Fibroblast of lung (primary cell): ENCODE results near the gene MDM1.

Experiments
- EZH2 ChIP-seq: IDR thresholded peaks from 2 replicates; pipeline ENCODE4 v1.5.1; 2012; ENCODE audit warnings: low read length, control low read depth, mild to moderate bottlenecking; ENCODE audit errors: missing control alignments
- TF ChIP-seq, protein P1 (sequence below), 2 donors: IDR thresholded peaks in 1 of 2; conservative IDR thresholded peaks in 1 of 2; 1 replicate in 1 of 2; 2 replicates in 1 of 2; pipeline ENCODE4 v1.5.1; 2011 to 2012; ENCODE audit warnings: low read length in 2 of 2, control low read depth in 1 of 2, inconsistent platforms in 1 of 2, low read depth in 1 of 2, mild to moderate bottlenecking in 1 of 2

DNA sequence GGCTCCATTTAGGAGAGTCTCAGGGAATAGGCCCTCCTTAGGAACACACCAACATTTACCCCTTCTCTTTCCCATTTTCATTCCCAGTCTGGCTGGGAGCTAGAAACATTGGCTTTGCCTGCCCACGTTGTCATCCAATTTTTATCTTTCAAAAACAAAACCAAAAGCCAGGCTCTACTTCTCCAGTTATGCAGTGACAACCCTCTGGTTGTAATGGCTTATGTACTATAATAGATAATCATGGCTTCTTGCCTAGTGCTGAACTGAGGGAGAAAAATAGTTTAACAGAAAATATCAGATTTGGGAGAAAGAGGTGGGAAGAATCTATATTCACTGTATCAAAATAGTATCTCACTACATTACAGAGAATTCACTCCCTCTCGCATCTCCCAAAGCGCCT, 46.6 kb downstream of the MDM1 start:
- TF ChIP-seq, protein P1, sequence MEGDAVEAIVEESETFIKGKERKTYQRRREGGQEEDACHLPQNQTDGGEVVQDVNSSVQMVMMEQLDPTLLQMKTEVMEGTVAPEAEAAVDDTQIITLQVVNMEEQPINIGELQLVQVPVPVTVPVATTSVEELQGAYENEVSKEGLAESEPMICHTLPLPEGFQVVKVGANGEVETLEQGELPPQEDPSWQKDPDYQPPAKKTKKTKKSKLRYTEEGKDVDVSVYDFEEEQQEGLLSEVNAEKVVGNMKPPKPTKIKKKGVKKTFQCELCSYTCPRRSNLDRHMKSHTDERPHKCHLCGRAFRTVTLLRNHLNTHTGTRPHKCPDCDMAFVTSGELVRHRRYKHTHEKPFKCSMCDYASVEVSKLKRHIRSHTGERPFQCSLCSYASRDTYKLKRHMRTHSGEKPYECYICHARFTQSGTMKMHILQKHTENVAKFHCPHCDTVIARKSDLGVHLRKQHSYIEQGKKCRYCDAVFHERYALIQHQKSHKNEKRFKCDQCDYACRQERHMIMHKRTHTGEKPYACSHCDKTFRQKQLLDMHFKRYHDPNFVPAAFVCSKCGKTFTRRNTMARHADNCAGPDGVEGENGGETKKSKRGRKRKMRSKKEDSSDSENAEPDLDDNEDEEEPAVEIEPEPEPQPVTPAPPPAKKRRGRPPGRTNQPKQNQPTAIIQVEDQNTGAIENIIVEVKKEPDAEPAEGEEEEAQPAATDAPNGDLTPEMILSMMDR (conservative IDR thresholded peaks at IDR 0.05 in 1 of 2, IDR thresholded peaks at IDR 0.05 in 1 of 2; ENCODE audit: low read depth in 1 of 2, low read length in 2 of 2) = no peak
- TF ChIP-seq EZH2 = no peak
